ENCODE measurements around the gene FLRT1.
"Not testable (repeated sequence)": the region's sequence is repeated elsewhere in the genome, so short reads cannot be mapped to it uniquely, and the experiment has no call there.

The FLRT1 gene

DNA sequence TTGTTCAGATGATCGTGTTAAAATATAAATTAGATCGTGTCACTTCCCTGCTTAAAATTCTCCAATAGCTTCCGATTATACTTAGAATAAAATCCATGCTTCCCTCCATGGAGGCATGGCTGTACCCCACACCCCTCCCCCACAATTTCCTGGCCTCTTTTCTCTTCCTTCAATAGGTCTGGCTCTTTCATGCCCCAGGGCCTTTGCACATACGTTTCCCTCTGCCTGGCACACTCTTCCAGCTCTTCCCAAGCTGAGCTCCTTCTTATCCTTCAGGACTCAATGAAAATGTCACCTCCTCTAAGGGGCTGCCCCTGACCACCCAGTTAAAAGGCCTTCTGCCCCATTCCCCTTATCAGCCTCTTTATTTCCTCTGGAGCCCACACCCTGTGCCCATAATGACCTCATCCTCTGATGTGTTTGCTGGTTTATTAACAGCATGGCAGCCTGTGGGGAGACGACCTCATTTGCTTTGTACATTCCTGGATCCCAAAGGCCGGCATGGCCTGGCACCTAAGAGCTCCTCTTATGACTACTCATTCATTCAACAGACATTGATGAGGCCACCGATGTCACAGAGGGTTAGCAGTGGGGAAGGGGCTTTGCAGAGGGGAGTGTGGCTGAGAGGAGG, 9.0 kb upstream of the FLRT1 start:
- DNase-seq, result no peak

- no peak for DNase-seq
Observed at GRCh38 chr11:64027651-64028397, 7.9 kb upstream of the FLRT1 start.

DNA sequence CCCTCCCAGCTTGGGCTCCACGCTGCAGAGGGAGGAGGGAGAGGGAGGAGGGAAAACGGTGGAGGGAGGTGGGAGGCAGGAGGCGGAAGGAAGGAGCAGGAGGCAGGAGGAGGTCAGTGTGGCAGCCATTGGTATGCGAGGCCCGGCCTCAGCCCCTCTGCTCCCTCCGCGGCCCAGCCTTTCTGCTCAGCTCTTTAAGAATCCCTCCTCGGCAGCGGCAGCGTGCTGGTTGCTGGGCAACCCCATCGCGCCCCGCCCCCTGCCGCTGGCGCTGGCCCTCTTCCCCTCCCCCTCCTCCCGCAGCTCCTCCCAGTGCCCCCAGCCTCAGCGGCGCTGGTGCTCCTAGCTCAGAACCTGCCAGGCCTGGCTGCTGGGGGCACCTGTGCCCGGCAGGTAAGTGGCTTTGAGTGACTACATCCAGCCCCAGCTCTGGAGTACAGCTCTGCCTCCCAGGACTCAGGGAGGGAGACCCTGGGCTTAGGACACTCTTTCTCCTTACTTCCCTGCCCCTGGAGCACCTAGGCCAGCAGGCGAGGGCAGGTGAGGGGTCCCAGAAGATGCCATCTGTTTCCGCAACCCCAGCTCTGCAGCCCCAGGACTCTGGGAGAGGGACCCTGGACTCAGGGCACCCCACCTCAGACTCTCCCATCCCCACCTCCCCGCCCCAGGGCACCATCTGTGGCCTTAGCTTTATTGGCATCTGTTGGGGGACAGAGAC, 7.2 kb upstream of the FLRT1 start:
- DNase-seq, result no peak

GRCh38 chr11:64029773-64030172, 6.0 kb upstream of the FLRT1 start:
- no peak for DNase-seq

- DNase-seq, result no peak
Observed at GRCh38 chr11:64031001-64031400, 4.7 kb upstream of the FLRT1 start.

DNA sequence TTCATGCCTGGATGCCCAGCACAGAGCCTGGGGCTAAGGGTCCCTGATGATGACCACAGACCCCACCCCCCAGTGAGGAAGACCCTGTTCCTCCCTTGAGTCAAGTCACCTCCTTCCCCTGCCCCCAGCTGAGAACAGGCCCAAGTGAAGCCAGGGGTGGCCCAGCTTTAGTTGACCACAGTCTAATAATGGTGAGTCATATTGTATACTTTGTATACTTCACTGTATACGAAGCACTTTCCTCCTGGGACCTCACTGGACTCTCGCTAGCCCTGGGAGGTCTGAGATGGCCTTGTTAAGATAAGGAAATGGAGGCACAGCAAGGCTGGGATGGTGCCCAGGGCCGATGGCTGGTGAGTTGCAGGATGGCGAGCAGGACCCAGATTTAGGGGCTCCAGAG, 3.7 kb upstream of the FLRT1 start:
- DNase-seq, result no peak

DNA sequence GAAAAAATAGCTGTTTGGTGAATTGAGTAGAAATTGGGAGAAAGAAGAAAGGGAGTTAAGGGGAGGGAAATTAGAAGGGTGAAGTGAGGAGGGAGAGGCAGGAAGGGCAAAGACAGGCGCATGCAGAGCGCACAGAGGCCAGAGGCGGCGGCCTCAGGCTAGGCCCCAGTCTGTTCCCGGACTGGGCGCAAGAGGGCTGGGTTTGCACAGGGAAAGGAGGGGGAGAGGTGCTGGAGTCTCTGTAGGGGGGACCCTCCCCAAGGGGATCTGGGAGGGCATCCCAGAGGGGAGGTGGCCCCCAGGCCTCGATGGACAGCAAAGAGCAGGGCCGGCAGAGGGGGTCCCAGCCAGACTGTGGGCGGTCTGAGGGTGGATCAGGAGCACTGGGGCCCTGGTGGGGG, 1.3 kb upstream of the FLRT1 start:
- DNase-seq, result no peak

- DNase-seq, result no peak
Observed at GRCh38 chr11:64035081-64035524, 628 bp upstream of the FLRT1 start.

- no peak for DNase-seq
Observed at GRCh38 chr11:64036087-64037026, 626 bp downstream of the FLRT1 start.

DNA sequence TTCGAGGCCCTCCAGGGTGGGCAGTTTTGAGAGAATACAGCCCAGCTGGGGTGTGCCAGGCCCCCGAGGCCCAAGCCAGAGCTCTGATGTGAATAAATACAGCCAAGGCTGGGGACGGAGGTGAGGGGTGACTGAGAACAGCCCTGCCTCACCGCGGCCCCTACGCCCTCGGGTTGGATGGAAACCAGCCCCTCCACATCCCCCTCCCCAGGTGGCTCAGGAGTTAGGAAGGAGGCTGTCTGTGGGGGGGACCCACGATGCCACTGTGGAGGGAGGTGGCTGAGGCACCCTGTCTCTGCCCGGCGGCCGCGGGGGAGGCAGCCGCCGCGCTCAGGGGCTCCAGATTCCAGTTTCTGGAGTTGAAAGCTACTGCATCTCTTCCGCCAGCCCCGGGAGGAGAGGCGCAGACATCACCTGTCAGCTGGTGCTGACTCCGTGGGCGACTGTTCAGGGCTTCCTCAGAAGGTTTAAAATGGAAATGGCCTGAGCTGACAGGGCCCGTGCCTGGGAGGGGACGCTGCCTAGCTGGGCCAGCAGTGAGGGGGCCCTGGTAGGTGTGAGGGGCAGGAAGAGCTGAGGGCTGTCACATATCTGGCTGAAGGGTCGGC, 1.4 kb downstream of the FLRT1 start:
- no peak for DNase-seq

DNA sequence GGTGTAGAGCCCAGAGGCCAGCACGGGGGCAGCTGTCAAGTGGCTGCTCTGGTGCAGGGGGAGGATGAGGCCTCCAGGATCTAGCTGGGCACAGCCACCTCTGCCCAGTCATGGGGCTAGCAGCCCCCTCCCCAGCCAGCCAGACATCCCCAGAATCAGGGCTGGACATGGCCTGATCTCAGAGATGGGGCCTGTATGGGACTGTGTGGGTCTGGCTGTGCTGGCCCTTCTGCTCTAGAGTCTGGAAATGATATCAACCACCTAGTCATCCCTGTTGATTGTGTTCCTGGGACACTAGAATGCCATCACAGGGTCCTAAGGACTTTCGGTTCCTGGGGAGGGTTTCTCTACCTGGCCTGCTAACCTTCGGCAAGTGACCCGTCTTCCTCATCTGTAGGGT, 2.8 kb downstream of the FLRT1 start:
- DNase-seq, result no peak

DNA sequence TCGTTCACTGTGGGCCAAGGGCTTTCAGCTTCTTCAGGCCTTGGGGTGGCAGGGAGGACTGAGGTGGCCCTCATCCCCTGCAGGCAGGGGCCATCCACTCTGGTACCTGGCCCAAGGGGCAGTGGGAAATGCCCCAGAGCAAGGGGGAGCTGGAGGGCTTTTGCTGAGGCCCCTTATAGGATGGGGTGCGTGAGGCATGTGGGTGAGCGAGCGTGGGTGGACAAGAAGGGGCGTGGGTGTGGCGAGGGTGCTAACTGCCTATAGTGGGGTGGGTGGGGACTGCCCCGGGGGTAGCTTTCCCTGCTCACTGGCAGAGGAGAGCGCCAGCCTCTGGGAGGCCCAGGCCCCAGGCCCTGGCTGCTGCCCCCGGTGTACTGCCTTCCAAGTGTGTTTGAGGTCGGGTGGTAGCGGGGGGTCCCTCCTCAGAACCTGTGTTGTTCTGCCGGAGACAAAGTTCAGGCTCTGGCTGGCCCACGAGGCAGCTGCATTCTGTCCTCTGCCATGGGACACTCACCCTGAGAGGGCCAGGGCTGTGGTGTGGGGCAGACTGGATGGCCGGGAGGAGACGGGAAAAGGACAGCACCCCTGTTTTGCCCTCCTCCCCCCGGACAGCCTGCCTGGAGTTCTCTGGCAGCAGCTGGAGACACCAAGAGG, 3.4 kb downstream of the FLRT1 start:
- DNase-seq, result no peak

- no peak for DNase-seq
Observed at GRCh38 chr11:64040684-64041322, 5.1 kb downstream of the FLRT1 start.

GRCh38 chr11:64041846-64042245, 6.1 kb downstream of the FLRT1 start:
- no peak for DNase-seq

DNA sequence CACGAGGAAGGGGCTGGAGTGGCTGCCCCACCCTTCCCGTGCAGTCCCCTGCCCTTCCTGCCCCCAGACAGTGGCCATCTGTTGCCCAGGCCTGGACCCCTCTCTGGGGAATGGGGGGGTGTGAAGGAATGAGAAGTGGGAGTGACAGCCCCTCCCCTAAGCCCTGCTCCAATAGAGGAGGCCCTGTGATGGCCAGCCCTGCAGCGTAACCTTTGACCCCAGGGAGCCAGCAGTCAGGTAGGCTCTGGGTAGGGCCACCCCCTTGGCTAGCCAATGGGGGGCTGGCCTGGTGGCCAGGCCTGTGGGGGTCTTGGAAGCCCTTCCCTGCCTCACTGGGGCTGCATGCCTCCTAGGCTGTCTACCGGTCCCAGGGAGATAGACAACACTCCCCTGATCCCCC, 6.6 kb downstream of the FLRT1 start:
- DNase-seq, result no peak

DNA sequence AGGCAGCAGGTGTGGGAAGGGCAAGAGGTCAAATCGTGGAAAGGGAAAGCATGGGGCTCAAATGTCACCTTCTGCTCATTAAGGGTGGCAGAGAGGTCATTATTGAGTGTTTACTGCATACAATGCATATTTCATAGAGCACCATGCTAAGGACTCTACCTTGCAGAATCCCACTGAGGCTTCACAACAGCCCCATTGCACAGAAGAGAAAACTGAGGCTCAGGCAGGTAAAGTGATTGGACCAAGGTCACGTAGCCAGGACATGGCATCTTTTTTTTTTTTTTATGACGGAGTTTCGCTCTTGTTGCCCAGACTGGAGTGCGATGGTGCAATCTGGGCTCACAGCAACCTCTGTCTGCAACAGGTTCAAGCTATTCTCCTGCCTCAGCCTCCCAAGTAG, 7.8 kb downstream of the FLRT1 start:
- no peak for DNase-seq

GRCh38 chr11:64044730-64045393, 9.1 kb downstream of the FLRT1 start:
- DNase-seq, result no peak

DNA sequence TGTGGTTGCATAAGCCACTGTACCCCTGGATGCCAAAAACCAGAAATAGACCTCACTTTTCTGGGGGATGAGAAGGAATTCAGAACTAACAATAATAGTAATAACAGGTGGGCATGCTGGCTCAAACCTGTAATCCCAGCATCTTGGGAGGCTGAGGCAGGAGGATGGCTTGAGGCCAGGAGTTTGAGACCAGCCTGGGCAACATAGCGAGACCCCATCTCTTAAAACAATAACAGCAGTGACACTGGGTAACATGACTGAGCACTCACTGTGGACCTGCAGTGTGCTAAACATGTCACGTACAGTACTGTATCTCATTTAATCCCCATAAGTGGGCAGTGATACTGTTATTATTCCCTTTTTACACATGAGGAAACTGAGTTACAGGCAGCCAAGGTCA, 10.0 kb downstream of the FLRT1 start:
- no peak for DNase-seq

DNA sequence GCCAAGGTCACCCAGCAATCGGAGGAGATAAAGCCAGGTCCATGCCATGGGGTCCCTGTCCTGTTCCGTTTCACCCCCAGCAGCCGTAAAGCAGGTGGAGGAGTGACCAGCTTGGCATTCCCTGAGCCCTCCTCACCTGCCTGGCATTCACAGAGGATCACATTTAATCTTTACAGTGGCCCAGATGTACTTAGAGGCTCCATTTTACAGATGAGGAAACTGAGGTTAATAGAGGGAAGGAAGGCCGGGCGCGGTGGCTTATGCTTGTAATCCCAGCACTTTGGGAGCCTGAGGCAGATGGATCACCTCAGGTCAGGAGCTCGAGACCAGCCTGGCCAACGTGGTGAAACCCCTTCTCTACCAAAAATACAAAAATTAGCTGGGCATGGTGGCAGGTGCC, 11.6 kb downstream of the FLRT1 start:
- DNase-seq, result not testable (repeated sequence)

GRCh38 chr11:64048042-64048854, 12.5 kb downstream of the FLRT1 start:
- no peak for DNase-seq

All from NCI-H2029 treated with DMSO at 0.1 percent for 48 hours (cell line).